Measurements from ENCODE around the gene KCNK10.

KCNK10 gene

DNA sequence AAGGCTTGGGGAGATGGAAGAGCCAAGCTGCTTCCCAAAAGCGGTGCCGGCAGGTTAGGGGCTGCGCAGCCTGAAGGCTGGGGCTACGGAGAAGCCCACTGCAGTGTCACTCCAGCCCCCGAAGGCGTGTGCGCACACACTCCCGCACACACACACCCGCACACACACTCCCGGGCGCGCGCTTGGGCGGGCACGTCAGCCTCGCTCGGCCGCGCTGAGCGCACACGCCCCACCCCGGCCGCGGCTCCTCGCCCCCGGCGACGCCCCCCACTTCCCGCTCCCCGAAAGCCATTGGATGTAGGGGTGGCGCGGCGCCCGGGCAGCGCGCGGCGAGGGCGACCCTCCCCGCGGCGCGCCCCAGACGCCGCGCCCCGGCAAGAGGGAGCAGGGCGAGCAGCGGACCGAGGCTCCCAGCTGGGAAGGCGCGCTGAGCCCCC lies at the start of gene KCNK10:
TSS of gene KCNK10 (minus strand) at position 184 of the 437 bp plus-strand sequence. CDS start 471 bp downstream, outside the sequence.
- DNase-seq, result no peak

DNA sequence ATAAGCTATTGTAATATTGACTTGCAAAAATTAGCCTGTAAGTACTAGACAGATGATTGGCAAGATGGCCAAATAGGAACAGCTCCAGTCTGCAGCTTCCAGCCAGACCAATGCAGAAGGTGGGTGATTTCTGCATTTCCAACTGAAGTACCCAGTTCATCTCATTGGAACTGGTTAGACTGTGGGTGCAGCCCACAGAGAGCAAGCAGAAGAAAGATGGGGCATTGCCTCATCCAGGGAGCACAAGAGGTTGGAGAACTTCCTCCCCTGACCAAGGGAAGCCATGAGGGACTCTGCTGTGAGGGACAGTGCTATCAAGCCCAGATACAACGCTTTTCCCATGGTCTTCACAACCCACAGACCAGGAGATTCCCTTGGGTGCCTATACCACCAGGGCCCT lies 46.4 kb upstream of the KCNK10 start:
- DNase-seq, result no peak

- DNase-seq, result no peak
These were observed 41.8 kb upstream of the KCNK10 start for GRCh38 chr14:88364710-88365413.

DNA sequence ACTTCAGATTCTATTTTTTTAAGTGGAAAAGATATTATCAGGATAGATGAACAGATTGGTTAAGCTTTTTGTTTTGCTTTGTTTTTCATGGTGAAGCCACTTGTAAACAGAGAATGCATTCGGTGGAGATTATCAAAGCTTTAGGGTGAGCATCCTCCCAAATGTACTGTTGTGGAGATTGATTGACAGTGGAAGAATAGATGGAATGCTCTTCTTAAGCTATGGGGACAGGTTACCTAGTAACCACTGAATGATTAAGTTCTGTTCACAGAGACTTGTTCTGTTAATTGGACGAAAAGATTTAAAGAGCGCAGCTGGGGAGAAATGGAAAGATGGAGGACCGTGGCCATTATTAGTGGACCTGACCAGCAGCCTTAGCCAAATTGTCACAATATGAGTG lies 40.6 kb upstream of the KCNK10 start:
- no peak for DNase-seq

GRCh38 chr14:88359500-88359899 lies 36.4 kb upstream of the KCNK10 start:
- DNase-seq, result no peak

GRCh38 chr14:88354358-88354757 lies 31.3 kb upstream of the KCNK10 start:
- no peak for DNase-seq

DNA sequence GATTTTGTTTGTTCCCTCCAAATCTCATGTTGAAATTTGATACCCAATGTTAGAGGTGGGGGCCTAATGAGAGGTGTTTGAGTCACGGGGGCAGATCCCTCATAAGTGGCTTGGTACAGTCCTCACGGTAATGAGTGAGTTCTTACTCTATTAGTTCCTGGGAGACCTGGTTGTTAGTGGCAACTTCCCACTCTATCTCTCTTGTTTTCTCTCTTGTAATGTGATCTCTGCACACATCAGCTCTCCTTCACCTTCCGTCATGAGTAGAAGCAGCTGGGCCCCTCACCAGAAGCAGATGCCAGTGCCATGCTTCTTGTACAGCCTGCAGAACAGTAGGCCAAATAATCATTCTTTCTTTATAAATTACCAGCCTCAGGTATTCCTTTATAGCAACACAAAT lies 29.6 kb upstream of the KCNK10 start:
- no peak for DNase-seq

GRCh38 chr14:88351966-88352691 lies 29.1 kb upstream of the KCNK10 start:
- DNase-seq, result no peak

DNA sequence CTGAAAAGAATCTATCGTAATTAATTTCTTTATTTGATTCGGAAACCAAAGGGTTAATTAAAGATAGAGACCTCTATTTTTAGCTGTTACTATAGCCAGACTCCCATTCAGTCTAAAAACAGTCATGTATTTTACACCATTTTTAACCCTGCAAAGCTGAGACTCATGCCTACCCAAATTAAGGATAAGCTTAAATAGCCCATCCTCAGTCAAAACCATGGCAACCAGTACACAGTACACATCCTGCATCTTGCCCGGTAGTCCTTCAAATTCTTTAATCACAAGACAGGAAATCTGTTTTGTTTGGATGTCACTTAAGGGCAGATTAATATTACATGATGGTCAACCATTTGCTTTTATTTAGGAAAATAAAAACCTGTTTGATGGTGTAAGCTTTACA lies 25.5 kb upstream of the KCNK10 start:
- no peak for DNase-seq

- DNase-seq, result no peak
These were observed 23.1 kb upstream of the KCNK10 start for GRCh38 chr14:88346048-88346639.

DNA sequence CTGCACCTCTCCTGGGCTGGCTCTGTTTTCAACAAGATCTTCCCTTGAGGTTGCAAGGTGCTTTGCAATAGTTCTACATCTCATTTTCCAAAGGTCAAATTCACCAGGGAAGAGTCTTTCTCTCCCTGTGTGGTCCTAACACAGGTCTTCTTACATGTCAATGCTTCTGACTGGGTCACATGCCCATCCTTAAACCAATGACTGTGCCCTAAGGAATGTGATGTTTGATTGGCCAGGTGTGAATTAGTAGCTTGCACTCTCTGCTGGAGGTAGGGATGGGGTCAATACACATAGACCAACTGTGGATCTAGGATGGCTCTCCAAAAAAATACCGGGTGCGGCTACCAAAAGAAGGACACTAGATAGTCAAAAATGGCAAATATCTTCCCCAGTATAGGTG lies 19.9 kb upstream of the KCNK10 start:
- no peak for DNase-seq

DNA sequence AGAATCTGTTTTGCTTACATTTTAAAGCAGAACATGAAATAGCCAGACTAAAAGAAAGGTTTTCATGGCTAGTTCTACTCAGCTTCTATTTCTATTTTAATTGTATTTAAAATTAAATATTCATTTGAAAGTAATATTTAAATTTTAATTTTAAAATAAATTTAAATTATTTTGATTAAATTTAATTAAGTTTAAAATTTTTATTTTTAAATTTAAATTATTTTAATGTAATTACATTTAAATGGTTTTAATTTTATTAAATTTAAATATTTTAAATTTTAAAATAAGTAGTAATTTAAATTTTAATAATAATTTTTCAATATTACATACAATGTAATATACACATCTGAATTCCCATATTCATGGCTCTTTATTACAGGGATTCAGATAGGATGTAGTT lies 17.3 kb upstream of the KCNK10 start:
- DNase-seq, result no peak

GRCh38 chr14:88333036-88333435 lies 10.0 kb upstream of the KCNK10 start:
- no peak for DNase-seq

DNA sequence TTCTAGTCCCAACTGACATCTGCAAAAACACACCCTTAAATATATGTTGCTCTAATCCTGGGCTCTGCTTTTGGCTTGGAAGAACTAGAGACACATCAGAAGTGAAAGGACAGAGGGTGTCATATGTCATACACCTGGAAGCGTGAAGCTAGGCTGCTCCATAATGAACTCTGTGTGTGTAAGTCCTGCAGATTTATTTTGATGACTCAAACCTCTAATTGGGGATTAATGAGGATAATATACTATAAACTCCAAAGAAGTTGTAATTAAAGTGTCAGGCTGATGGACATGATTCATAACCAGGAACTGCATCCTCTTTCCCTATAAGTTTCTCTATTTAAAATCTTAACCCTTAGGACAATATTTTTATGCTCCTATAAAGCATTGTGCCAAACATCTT lies 4.4 kb upstream of the KCNK10 start:
- DNase-seq, result no peak

DNA sequence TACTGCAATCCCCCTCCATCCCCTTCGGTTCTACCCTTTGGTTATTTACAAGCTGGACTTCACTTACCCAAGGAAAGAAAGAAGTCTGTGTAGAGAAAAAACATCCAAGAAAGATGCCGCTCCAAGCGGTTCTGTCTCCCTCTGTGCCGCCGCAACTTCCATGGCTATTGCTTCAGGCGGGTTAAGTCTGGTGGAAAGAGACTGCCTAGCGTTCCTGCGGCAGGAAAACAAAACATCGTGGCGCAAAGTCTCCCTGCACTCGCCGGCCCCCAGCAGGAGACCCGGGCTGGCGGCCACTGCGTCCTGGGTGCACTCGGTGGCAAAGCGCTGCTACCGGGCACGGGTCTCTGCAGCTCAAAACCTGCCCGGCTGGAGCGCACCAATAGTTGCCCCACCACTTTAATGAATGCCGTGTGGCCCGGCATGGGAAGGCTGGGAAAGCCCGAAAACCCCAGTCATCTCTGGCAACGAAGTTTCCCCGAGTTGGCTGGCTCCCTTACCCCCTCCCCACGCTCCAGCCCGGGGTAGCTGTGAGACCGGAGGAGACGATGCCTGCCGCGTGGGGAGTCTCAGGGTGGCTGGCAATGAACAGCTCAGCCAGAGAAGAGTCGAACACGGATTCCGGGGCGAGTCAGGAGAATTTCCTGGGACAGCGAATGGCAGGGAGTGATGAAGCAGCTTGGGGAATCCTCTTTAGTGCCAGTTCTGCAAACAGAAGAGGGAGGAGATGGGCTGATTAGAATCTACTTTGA lies 3.5 kb upstream of the KCNK10 start:
- DNase-seq, result no peak

- DNase-seq, result no peak
These were observed 2.8 kb upstream of the KCNK10 start for GRCh38 chr14:88325883-88326282.

- no peak for DNase-seq
These were observed 1.9 kb upstream of the KCNK10 start for GRCh38 chr14:88324930-88325329.

DNA sequence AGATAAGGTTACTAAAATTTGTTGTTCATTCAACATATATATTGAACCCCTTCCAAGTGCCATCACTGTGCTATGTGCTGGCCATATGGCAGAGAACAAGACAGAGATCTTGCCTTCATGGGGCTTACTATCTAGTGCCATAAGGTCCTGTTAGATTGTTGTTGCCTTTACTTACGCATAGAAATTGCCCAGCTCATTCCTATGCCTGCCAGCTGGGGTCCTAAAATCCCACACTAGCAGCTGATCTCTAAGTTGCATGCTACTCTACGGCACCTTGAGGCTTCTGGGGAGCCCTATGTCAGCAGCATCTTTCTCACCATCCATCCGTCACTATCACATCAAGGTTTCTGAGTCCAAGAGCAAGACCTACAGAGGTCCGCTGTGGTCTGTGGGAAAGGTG lies 1.4 kb upstream of the KCNK10 start:
- DNase-seq, result no peak

DNA sequence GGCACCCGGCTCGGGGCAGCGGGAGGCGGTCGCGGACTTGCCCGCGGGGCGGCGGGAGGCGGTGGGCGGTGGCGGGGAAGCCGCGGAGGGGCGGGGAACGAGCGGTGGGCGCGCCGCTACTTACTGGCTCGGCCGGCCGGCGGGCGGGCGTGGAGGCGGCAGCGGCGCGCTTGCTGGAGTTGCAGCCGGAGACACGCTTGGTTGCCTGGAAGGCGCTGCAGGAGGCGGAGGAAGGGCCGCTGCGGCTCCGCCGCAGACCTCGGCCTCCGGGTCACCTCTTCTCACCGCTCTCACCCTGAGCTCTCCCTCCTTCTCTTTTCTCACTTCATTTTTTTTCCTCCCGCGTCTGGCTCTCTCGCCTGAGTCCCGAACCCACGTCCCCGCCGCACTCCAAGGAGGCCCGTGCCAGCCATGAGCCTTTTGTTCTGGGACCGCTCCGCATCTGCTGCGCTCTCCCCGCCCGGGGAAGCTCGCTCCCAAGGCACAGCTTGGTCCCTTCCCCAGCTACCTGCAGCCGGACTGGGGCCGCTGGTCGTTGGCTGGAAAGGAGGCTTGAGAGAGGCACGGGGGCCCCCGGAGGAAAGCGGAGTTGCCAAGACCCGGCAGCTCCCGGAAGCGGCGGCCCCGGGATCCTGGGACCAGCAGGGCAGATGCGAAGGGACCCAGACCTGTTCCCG lies 592 bp upstream of the KCNK10 start:
- DNase-seq, result no peak

DNA sequence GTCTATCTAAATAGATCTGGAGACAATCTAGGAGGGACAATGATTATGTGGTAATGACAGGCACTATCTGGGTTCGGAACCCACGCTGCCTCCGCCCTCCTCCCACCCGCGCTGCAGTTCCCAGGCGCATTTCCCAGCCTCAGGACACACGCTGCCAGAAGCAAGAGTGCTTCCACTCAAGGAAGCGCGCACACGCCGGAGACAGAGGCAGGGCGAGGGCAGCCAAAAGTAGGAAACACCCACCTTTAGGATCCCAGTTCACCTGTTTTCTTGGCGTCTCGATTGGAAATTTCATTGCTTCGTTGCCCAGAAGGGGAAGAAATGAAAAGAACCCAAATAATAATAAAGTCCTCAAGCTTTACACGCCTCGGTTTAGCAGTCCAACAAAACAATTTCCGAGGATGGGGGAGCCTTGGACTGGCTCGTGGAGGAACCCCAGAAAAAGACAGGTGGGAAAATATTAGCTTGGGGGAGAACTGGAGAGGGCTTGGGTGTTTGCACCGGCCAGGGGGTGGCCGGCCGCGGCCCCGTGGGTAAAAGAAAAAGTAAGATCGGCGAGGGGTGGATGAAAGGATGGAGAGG lies 474 bp downstream of the KCNK10 start:
- no peak for DNase-seq

DNA sequence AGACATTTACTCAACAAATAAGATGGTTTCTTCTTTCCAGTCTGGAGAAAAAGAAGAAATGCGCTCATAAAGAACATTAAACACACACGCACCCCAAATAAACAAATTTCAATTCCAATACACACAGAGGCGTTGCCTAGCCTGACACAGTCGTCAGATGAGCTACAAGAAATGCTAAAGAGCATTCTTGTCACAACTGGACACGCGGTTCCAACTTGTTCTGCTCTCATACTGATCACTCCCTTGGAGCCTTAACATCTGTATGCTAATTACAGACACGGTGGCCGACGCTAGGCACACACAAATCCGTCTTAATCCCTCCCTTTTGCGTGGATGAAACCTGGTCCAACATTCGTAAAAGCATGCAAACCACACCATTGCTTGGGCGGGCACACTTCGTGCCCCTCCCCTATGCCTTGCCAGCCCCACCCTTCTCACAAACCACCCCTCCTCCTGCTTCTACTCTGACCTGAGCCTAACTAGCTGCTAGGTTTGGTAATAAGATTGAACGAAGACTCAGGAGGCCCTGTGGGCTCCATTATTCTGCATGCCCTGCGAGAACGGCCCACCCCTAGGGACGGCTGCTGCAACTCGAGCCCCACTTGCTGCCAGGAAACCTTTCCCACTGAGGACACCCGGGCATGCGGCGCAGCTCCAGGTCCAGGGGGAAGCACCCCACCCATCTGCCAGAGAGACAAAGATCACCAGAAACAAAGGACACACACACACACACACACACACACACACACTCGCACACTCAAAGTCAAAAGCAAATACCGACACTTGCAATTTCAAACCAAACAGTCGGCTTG lies 1.2 kb downstream of the KCNK10 start:
- DNase-seq, result no peak

GRCh38 chr14:88318406-88318805 lies 4.7 kb downstream of the KCNK10 start:
- no peak for DNase-seq

Measured in GDM1 (cell line).